CD4-positive, alpha-beta T cell treated with Interleukin-1 beta for 1 hour (primary cell): ENCODE results near the gene OR2A2.

ENCODE experiments used
- DNase-seq, 2 donors: peaks; one replicate each; pipeline ENCODE4 v3.0.0-alpha.2; 2020 to 2022

The OR2A2 gene

GRCh38 chr7:144144426-144144825 lies 35.0 kb downstream of the OR2A2 start:
- no peak for DNase-seq

GRCh38 chr7:144148224-144148827 lies 38.9 kb downstream of the OR2A2 start:
- no peak for DNase-seq

- no peak for DNase-seq
Measured at GRCh38 chr7:144158861-144159260, 49.5 kb downstream of the OR2A2 start.
